ENCODE results near the gene PLCD4. TPM values are rescaled to one million over a fixed set of nuclear protein-coding genes. Genes with fewer than 3 reads are reported as not detected.
A peak's percentile ranks its signal among the peaks of the same experiment; 100 is the strongest.

The PLCD4 gene
- total RNA-seq, 1 experiment from 2014 or later = 0.40 TPM

DNA sequence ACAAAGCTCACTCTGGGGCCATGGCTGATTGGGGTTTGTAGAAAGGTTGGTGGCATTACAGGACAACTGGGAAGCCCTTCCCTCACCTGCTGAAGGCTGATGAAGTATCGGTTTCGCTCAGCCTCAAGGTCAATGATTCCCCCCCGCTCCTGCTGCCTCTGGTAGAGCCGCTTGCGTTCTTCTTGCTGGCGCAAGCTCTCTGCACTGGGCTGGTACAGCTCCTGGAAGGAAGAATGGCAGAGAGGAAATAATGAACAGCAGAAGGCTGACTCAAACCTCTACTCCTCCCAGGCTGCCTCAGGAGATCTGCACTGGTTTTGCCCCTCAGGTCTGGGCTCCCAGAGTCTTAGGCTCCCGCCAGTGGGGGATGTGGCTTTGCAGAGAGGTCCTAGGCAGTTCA lies 57.0 kb downstream of the PLCD4 start:
- Mint-ChIP-seq H3K27ac (ENCODE audit: low read depth, unreplicated experiment) (no peak overlapping the region), H3K27me3 (ENCODE audit: insufficient read depth, unreplicated experiment) (no peaks in the 10 kb centered on the region), H3K36me3 (ENCODE audit: insufficient read depth, unreplicated experiment) (peaks cover 69% of the 10 kb centered on the region), H3K9me3 (ENCODE audit: unreplicated experiment) (no peaks in the 10 kb centered on the region), H3K4me1 (ENCODE audit: insufficient read depth, unreplicated experiment) (peaks cover 11% of the 10 kb centered on the region), H3K4me3 (ENCODE audit: unreplicated experiment) (no peak overlapping the region)
- DNase-seq (ENCODE audit: unreplicated experiment) = no peak
- POLR2A ChIA-PET = no interaction called here
- intact Hi-C loops (cut with micrococcal nuclease) = no loop called here
- BruUV-seq (replicated peaks) = no TSS peak
- TF ChIP-seq, protein P1, sequence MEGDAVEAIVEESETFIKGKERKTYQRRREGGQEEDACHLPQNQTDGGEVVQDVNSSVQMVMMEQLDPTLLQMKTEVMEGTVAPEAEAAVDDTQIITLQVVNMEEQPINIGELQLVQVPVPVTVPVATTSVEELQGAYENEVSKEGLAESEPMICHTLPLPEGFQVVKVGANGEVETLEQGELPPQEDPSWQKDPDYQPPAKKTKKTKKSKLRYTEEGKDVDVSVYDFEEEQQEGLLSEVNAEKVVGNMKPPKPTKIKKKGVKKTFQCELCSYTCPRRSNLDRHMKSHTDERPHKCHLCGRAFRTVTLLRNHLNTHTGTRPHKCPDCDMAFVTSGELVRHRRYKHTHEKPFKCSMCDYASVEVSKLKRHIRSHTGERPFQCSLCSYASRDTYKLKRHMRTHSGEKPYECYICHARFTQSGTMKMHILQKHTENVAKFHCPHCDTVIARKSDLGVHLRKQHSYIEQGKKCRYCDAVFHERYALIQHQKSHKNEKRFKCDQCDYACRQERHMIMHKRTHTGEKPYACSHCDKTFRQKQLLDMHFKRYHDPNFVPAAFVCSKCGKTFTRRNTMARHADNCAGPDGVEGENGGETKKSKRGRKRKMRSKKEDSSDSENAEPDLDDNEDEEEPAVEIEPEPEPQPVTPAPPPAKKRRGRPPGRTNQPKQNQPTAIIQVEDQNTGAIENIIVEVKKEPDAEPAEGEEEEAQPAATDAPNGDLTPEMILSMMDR (IDR thresholded peaks at IDR 0.05; ENCODE audit: unreplicated experiment) = no peak
- CTCF ChIA-PET = no interaction called here

DNA sequence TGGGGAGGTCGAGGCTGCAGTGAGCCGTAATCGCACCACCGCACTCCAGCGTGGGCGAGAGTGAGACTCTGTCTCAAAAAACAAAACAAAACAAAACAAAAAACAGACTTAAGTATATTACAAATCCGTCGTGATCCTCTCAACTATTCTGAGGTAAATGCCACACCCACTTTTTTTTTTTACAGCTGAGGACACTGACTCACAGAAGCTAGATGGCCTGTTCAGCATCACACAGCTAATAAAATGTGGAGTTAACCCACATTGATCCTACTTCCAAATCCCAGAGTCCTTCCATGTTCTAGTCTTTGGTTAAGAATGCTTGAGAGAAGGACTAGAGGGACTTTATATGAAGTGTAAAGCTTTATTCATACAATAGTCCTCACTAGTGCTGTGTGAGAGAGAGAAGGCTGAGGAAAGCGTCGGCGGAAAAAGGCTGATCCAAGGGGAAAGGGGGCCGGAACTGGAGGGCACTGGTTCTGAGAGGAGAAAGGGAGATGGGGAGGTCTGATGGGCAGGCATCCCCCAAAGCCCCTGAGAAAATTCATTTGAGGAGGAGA lies 63.5 kb downstream of the PLCD4 start:
- TSS peak; percentile 71 for BruUV-seq (replicated peaks)
- Mint-ChIP-seq H3K27ac (ENCODE audit: low read depth, unreplicated experiment) (peak overlapping the region; percentile 97), H3K4me3 (ENCODE audit: unreplicated experiment) (peak overlapping the region; percentile 96), H3K4me1 (ENCODE audit: insufficient read depth, unreplicated experiment) (peaks cover 18% of the 10 kb centered on the region), H3K9me3 (ENCODE audit: unreplicated experiment) (no peaks in the 10 kb centered on the region), H3K27me3 (ENCODE audit: insufficient read depth, unreplicated experiment) (no peaks in the 10 kb centered on the region), H3K36me3 (ENCODE audit: insufficient read depth, unreplicated experiment) (peaks cover 30% of the 10 kb centered on the region)
- ChIA-PET POLR2A (interaction anchor here (0.8 to 6.5 kb wide), 14 partner anchors 9 to 179 kb away, joined by 3 to 105 read pairs (median 4); partner anchors contain the start of genes BCS1L, USP37 and ZNF142), CTCF (interaction anchor here (0.6 to 7.5 kb wide), 15 partner anchors 11 to 858 kb away, joined by 3 to 44 read pairs (median 3); partner anchors contain the start of genes BCS1L and ZNF142)
- DNase-seq (ENCODE audit: unreplicated experiment) = peak; percentile 28
- TF ChIP-seq, protein P1 (IDR thresholded peaks at IDR 0.05; ENCODE audit: unreplicated experiment) = no peak
- intact Hi-C loops (cut with micrococcal nuclease) = loop anchor here (1.0 kb wide), 1 partner anchor 12 kb away; the partner anchor contains the start of genes BCS1L and ZNF142

DNA sequence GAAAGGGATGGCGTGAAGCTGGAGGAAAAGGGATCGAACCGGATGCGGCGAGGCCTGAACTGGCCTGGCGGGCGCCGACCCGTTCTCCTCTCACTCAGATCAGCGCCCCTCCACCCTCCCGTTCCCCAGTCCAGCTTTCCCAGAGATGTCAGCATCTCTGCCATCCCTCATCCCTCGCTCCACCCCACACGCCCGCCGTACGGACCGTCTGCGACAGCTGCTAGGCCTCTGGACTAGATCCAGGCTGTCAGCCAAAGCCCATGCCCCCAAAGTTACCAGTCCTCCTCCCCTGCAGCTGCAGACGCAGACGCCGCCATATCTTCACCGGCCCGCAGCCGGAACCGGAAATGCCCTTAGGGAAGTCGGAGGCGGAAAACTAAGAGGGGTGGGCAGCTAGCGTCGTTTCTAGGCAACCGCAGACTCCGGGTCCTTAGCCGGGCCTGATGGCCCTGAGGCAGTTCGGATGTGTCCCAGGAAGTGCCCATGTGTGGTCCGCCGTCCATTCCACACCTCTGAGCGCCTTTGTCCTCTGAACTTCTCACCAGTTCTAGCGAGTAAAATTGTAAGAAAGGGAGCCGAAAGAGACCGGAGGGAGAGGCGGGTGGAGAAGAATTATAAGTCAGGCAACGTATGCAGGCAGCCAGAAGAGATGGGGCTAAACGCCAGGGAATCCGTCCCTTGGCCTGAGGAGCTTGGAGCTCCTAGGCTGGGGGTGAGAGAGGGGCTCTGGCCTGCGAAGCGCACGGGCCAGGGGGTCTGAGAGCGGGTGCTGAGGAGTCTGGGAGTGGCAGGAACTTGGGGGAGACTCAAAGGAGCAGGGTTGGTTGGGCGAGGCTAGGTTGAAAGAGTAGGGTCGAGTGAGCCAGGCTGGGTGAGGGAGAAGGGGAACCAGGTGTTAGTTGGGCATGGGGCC lies 64.2 kb downstream of the PLCD4 start, which contains the start of the genes RNF25 and STK36:
Gene RNF25 (minus strand): TSS at position 349 of the 913 bp plus-strand sequence. CDS start 32 bp downstream, at position 317.
Gene STK36 (plus strand): TSS at position 433 of the 913 bp plus-strand sequence. CDS start 744 bp downstream, outside the sequence.
- BruUV-seq (replicated peaks) = no TSS peak
- H3K36me3 Mint-ChIP-seq (ENCODE audit: insufficient read depth, unreplicated experiment) = peaks cover 28% of the 10 kb centered on the region
- intact Hi-C loops (cut with micrococcal nuclease) = loop anchor here (1.0 kb wide), 2 partner anchors 13 to 175 kb away; partner anchors contain the start of genes BCS1L and ZNF142
- peaks cover 18% of the 10 kb centered on the region for H3K4me1 Mint-ChIP-seq (ENCODE audit: insufficient read depth, unreplicated experiment)
- peak; percentile 66 for DNase-seq (ENCODE audit: unreplicated experiment)
- peak within 1 kb of the TSS; percentile 96 for H3K4me3 Mint-ChIP-seq (ENCODE audit: unreplicated experiment)
- CTCF ChIA-PET = interaction anchor here (0.6 to 7.5 kb wide), 13 partner anchors 13 to 228 kb away, joined by 3 to 44 read pairs (median 4); partner anchors contain the start of genes BCS1L, TTLL4 and ZNF142
- TF ChIP-seq, protein P1 (IDR thresholded peaks at IDR 0.05; ENCODE audit: unreplicated experiment) = no peak
- H3K27me3 Mint-ChIP-seq (ENCODE audit: insufficient read depth, unreplicated experiment) = no peaks in the 10 kb centered on the region
- POLR2A ChIA-PET = interaction anchor here (0.8 to 6.5 kb wide), 18 partner anchors 8 to 178 kb away, joined by 3 to 105 read pairs (median 4); partner anchors contain the start of genes BCS1L, TTLL4, USP37 and ZNF142
- peak within 1 kb of the TSS; percentile 97 for H3K27ac Mint-ChIP-seq (ENCODE audit: low read depth, unreplicated experiment)
- H3K9me3 Mint-ChIP-seq (ENCODE audit: unreplicated experiment) = no peaks in the 10 kb centered on the region

All from MCF 10A (cell line).